Nephron progenitor cell (in vitro differentiated cells): ENCODE data around the gene ROBO2.

Experiments
- DNase-seq: peaks from one replicate; pipeline ENCODE4 v3.0.0; 2021
- H3K27ac Mint-ChIP-seq: 2 replicates; pipeline ENCODE4 v1.8.0; 2021; ENCODE audit warnings: mild to moderate bottlenecking, moderate library complexity, mixed read lengths
- H3K27me3 Mint-ChIP-seq: 2 replicates; pipeline ENCODE4 v1.8.0; 2021; ENCODE audit warnings: mild to moderate bottlenecking, low read depth, mixed read lengths; ENCODE audit not compliant: poor library complexity
- H3K36me3 Mint-ChIP-seq: 2 replicates; pipeline ENCODE4 v1.8.0; 2021; ENCODE audit warnings: low read depth, mixed read lengths
- H3K4me1 Mint-ChIP-seq: 2 replicates; pipeline ENCODE4 v1.8.0; 2021; ENCODE audit warnings: mixed read lengths
- H3K4me3 Mint-ChIP-seq: 2 replicates; pipeline ENCODE4 v1.8.0; 2021; ENCODE audit warnings: mild to moderate bottlenecking, moderate library complexity, mixed read lengths
- H3K9me3 Mint-ChIP-seq: 2 replicates; pipeline ENCODE4 v1.8.0; 2021; ENCODE audit warnings: mild to moderate bottlenecking, moderate library complexity, mixed read lengths
- TF ChIP-seq, protein P1 (sequence below): fragments of 200-600 bp; sonication (generic); IDR thresholded peaks from 2 replicates; pipeline ENCODE4 v1.5.0; 2021; ENCODE audit warnings: antibody characterized with exemption

ROBO2 gene

DNA sequence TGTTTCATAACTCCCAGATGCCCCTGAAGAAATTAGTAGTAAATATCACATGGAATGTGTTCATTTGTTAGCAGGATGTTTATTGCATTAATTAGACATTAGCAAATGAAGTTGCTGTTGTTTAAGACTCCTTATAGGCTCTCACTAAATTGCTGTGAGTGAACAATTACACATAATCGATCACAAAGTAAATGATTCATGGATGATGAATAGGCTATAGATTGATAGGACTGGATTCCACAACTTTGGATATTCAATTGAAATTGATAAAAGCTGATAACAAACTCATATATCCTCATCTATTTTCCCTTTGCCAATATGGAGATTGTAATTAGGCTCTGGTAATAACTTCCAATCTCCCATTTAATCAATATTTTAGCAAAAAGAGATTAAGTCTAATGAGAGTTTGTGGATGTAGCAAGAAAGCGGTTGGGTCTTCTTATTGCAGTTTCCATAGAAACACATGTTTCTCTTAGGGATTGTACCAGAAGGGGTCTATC is 555.5 kb downstream of the ROBO2 start:
- Mint-ChIP-seq H3K27me3 (no peaks in the 10 kb centered on the region), H3K27ac (no peak overlapping the region), H3K4me3 (no peak overlapping the region), H3K4me1 (no peaks in the 10 kb centered on the region), H3K36me3 (no peaks in the 10 kb centered on the region), H3K9me3 (no peaks in the 10 kb centered on the region)
- TF ChIP-seq, protein P1, sequence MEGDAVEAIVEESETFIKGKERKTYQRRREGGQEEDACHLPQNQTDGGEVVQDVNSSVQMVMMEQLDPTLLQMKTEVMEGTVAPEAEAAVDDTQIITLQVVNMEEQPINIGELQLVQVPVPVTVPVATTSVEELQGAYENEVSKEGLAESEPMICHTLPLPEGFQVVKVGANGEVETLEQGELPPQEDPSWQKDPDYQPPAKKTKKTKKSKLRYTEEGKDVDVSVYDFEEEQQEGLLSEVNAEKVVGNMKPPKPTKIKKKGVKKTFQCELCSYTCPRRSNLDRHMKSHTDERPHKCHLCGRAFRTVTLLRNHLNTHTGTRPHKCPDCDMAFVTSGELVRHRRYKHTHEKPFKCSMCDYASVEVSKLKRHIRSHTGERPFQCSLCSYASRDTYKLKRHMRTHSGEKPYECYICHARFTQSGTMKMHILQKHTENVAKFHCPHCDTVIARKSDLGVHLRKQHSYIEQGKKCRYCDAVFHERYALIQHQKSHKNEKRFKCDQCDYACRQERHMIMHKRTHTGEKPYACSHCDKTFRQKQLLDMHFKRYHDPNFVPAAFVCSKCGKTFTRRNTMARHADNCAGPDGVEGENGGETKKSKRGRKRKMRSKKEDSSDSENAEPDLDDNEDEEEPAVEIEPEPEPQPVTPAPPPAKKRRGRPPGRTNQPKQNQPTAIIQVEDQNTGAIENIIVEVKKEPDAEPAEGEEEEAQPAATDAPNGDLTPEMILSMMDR, result no peak
- DNase-seq, result no peak

DNA sequence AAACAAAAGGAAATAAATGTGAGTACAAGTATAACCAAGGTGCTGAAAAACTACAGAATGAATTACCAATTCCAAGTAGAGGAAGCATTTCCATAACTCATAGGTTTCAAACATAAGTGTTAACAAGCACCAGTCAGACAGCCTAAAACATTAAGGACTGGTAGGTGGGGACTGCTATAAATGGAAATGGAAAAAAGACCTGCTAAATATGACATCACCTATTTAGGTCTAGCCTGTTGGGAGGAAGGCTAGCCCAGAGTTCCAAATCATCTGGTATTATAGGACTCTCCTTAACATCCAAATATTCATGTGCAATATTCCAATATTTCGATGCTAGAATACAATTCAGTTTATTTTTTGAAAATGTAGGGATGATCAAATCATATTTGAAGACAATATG is 560.0 kb downstream of the ROBO2 start:
- peaks cover 8% of the 10 kb centered on the region for H3K36me3 Mint-ChIP-seq
- no peak for DNase-seq
- H3K4me3 Mint-ChIP-seq, result no peak overlapping the region
- H3K4me1 Mint-ChIP-seq, result peaks cover 8% of the 10 kb centered on the region
- TF ChIP-seq, protein P1, result no peak
- H3K27ac Mint-ChIP-seq, result no peak overlapping the region
- no peaks in the 10 kb centered on the region for H3K27me3 Mint-ChIP-seq
- H3K9me3 Mint-ChIP-seq, result no peaks in the 10 kb centered on the region

DNA sequence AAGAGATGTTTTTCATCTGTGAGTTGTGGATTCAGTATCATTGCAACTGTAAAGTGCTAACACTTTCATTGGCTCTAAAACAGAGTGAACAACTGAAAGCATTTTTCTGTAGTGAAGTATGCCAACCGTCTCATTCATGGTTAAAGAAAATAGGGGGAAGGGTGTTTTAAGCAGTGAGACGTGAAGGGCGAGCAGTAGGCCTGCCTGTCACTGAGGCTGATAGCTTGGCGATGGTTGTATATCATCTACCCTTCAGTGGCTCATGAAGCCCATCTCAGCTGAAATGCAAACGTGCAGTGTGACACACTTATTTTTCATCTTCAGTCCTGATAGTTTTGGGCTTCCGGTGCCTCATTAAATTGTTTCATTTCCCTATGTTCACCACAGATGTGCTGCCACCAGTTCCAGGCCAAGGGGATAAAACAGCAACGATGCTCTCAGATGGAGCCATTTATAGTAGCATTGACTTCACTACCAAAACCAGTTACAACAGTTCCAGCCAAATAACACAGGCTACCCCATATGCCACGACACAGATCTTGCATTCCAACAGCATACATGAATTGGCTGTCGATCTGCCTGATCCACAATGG is 562.0 kb downstream of the ROBO2 start:
- DNase-seq, result no peak
- no peak overlapping the region for H3K4me3 Mint-ChIP-seq
- H3K27ac Mint-ChIP-seq, result peak overlapping the region; percentile 8
- no peaks in the 10 kb centered on the region for H3K27me3 Mint-ChIP-seq
- TF ChIP-seq, protein P1, result no peak
- peaks cover 8% of the 10 kb centered on the region for H3K4me1 Mint-ChIP-seq
- peaks cover 8% of the 10 kb centered on the region for H3K36me3 Mint-ChIP-seq
- H3K9me3 Mint-ChIP-seq, result no peaks in the 10 kb centered on the region

DNA sequence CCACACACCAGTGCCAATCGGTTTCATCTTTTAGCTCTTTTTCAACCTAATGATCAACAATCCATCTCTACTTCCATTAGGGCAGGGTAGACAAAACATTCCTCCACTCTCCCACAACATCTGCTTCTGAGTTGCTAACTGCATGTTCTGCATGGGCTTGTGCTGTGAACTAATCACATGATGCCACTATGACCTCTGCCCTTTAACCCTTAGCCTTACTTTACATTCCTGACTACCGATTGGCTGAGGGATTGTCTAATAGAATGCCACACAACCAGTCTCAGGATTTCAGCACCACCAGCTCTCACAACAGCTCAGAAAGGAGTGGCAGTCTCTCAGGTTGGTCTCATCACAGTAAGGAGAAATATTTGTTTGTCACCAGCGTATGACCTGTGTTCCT is 562.8 kb downstream of the ROBO2 start:
- Mint-ChIP-seq H3K27ac (no peak overlapping the region), H3K9me3 (no peaks in the 10 kb centered on the region), H3K4me3 (no peak overlapping the region), H3K4me1 (peaks cover 8% of the 10 kb centered on the region), H3K27me3 (no peaks in the 10 kb centered on the region), H3K36me3 (peaks cover 8% of the 10 kb centered on the region)
- no peak for DNase-seq
- TF ChIP-seq, protein P1, result no peak

DNA sequence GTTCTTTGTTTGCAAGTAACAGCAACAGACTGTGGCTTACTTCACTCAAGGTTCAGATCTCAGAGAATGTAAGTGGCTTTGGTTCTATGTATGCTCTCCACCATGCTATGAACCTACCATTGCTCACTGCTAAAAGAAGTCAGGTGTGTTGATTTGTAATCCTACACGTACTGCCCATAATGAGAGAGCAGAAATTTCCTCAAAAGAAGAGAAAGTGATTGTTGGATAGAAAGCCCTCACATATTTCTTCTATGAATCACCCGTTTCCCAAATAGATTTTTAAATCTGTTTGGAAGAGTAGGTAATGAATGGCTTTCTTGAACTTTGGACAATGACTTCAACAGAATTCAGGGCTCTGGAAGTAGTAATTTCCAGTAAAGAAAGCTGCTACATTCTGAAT is 565.4 kb downstream of the ROBO2 start:
- H3K9me3 Mint-ChIP-seq, result no peaks in the 10 kb centered on the region

More for the DNA sequence above, 565.4 kb downstream of the ROBO2 start:
- no peak overlapping the region for H3K27ac Mint-ChIP-seq
- no peak for DNase-seq
- peaks cover 8% of the 10 kb centered on the region for H3K4me1 Mint-ChIP-seq
- peaks cover 8% of the 10 kb centered on the region for H3K36me3 Mint-ChIP-seq
- H3K4me3 Mint-ChIP-seq, result no peak overlapping the region
- TF ChIP-seq, protein P1, result no peak
- no peaks in the 10 kb centered on the region for H3K27me3 Mint-ChIP-seq
